HepG2 (cell line): Measurements from ENCODE around the gene KCTD6. TPM values are rescaled to one million over a fixed set of nuclear protein-coding genes. Genes with fewer than 3 reads are reported as not detected.

Experiments used
- ATF7-NPFF ChIP-seq: sonication (generic); formaldehyde crosslinking; IDR thresholded peaks from 2 replicates; pipeline ENCODE4 v1.8.1; 2023; ENCODE audit warnings: mild to moderate bottlenecking, low read depth, missing genetic modification reagents, moderate library complexity
- BCLAF1 ChIP-seq: fragments of 450-650 bp; IDR thresholded peaks from 2 replicates; pipeline ENCODE4 v1.6.1; 2017; ENCODE audit warnings: mild to moderate bottlenecking
- ESRRA ChIP-seq: sonication (generic); formaldehyde crosslinking; IDR thresholded peaks from 2 replicates; pipeline ENCODE4 v1.5.1; 2020; ENCODE audit warnings: mild to moderate bottlenecking, low read depth, missing genetic modification reagents
- GMEB2 ChIP-seq: IDR thresholded peaks from 2 replicates; pipeline ENCODE4 v1.6.1; 2016; ENCODE audit warnings: missing biosample characterization, missing genetic modification reagents, low read depth
- KDM2A ChIP-seq: sonication (generic); formaldehyde crosslinking; IDR thresholded peaks from 2 replicates; pipeline ENCODE4 v1.4.0; 2020; ENCODE audit warnings: low read depth, missing genetic modification reagents, borderline replicate concordance
- MXD3 ChIP-seq: IDR thresholded peaks from 2 replicates; pipeline ENCODE4 v1.6.1; 2016; ENCODE audit warnings: mild to moderate bottlenecking, missing biosample characterization, missing genetic modification reagents
- MXI1 ChIP-seq: IDR thresholded peaks from 3 replicates; pipeline ENCODE4 v1.6.1; 2012; ENCODE audit warnings: low read depth, low read length, inconsistent platforms, borderline replicate concordance
- PAWR ChIP-seq: sonication (generic); formaldehyde crosslinking; IDR thresholded peaks from 2 replicates; pipeline ENCODE4 v1.4.0; 2020; ENCODE audit warnings: missing genetic modification reagents, mild to moderate bottlenecking, borderline replicate concordance
- RNF2 ChIP-seq: fragments of 450-650 bp; conservative IDR thresholded peaks from 2 replicates; pipeline ENCODE4 v1.6.1; 2016; ENCODE audit warnings: low read depth
- SALL1 ChIP-seq: sonication (generic); formaldehyde crosslinking; IDR thresholded peaks from 2 replicates; pipeline ENCODE4 v1.8.0; 2022; ENCODE audit warnings: mild to moderate bottlenecking, missing genetic modification reagents
- SALL2 ChIP-seq: sonication (generic); formaldehyde crosslinking; IDR thresholded peaks from 2 replicates; pipeline ENCODE4 v1.8.1; 2023; ENCODE audit warnings: mild to moderate bottlenecking, missing genetic modification reagents, inconsistent platforms
- SMAD9 ChIP-seq: sonication (generic); formaldehyde crosslinking; IDR thresholded peaks from 2 replicates; pipeline ENCODE4 v1.5.1; 2020; ENCODE audit warnings: mild to moderate bottlenecking, missing genetic modification reagents
- SOX5 ChIP-seq: IDR thresholded peaks from 2 replicates; pipeline ENCODE4 v1.6.1; 2016; ENCODE audit warnings: borderline replicate concordance
- SUZ12 ChIP-seq: fragments of 150-350 bp; IDR thresholded peaks from 2 replicates; pipeline ENCODE4 v1.6.1; 2014; ENCODE audit warnings: low read depth, low read length
- TP53 ChIP-seq: sonication (generic); formaldehyde crosslinking; conservative IDR thresholded peaks from 2 replicates; pipeline ENCODE4 v1.4.0; 2020; ENCODE audit warnings: missing genetic modification reagents
- ZFP91 ChIP-seq: sonication (generic); formaldehyde crosslinking; IDR thresholded peaks from 2 replicates; pipeline ENCODE4 v1.9.0; 2022; ENCODE audit warnings: missing genetic modification reagents, mild to moderate bottlenecking, borderline replicate concordance
- ZMYM3 ChIP-seq: sonication (generic); formaldehyde crosslinking; IDR thresholded peaks from 2 replicates; pipeline ENCODE4 v1.5.1; 2020; ENCODE audit warnings: mild to moderate bottlenecking, missing genetic modification reagents
- ZNF225 ChIP-seq: sonication (generic); formaldehyde crosslinking; IDR thresholded peaks from 2 replicates; pipeline ENCODE4 v1.4.0; 2020; ENCODE audit warnings: mild to moderate bottlenecking, missing genetic modification reagents
- ZNF317 ChIP-seq: sonication (generic); formaldehyde crosslinking; IDR thresholded peaks from 2 replicates; pipeline ENCODE4 v1.5.0; 2020; ENCODE audit warnings: mild to moderate bottlenecking, missing genetic modification reagents
- ZNF44 ChIP-seq: sonication (generic); formaldehyde crosslinking; IDR thresholded peaks from 2 replicates; pipeline ENCODE4 v1.5.1; 2020; ENCODE audit warnings: mild to moderate bottlenecking, missing genetic modification reagents
- ZNF589 ChIP-seq: sonication (generic); formaldehyde crosslinking; conservative IDR thresholded peaks from 2 replicates; pipeline ENCODE4 v1.8.0; 2022; ENCODE audit warnings: mild to moderate bottlenecking, moderate library complexity, missing genetic modification reagents
- ZNF678 ChIP-seq: sonication (generic); formaldehyde crosslinking; IDR thresholded peaks from 2 replicates; pipeline ENCODE4 v1.4.0; 2020; ENCODE audit warnings: mild to moderate bottlenecking, missing genetic modification reagents
- ZNF746 ChIP-seq: sonication (generic); formaldehyde crosslinking; IDR thresholded peaks from 2 replicates; pipeline ENCODE4 v1.8.0; 2022; ENCODE audit warnings: mild to moderate bottlenecking, missing genetic modification reagents
- ZNF761 ChIP-seq: sonication (generic); formaldehyde crosslinking; conservative IDR thresholded peaks from 2 replicates; pipeline ENCODE4 v1.4.0; 2020; ENCODE audit warnings: mild to moderate bottlenecking, missing genetic modification reagents
- polyA plus RNA-seq, 8 experiments: library from polyadenylated mRNA; depleted of rRNA in 3 of 8; stranded (reverse) in 7 of 8; unstranded in 1 of 8; fragments of >200 nt; fragmentation: Illumina TruSeq in 4 of 8; extraction: Trizol in 4 of 8; gene quantifications; 2 replicates each; pipeline versions ENCODE4 v1.2.1 to v1.2.3, GENCODE V29; 2011 to 2016; ENCODE audit warnings: low read depth in 4 of 8, missing spikeins in 1 of 8, mixed read lengths in 1 of 8; ENCODE audit not compliant: insufficient read depth in 1 of 8
- total RNA-seq, 5 experiments: library from RNA; depleted of rRNA; stranded (reverse); fragments of >200 nt; fragmentation: Illumina TruSeq; extraction: Trizol; gene quantifications; 2 replicates each; pipeline ENCODE4 v1.2.3, GENCODE V29; 2016; ENCODE audit warnings: low read depth in 1 of 5

The KCTD6 gene
- total and polyA plus RNA-seq, 2 of the 13 experiments (the other 11 are each of a cell fraction or from before 2014, with no cell fraction given): 13.4 to 14.2 TPM

- no peak for TF ChIP-seq BCLAF1
- TF ChIP-seq ZNF225: peak; percentile 52; the same call in 1 of the 2 replicates
- TF ChIP-seq PAWR (CRISPR knock-in tag): no peak
- TF ChIP-seq ZMYM3 (CRISPR knock-in tag): peak; percentile 30; the same call in 1 of the 2 replicates
- TF ChIP-seq ZNF746: no peak; the same call in none of the 2 replicates
- TF ChIP-seq MXD3 (CRISPR knock-in tag): peak; percentile 87; the same call in 1 of the 2 replicates
- peak; percentile 57; the same call in 1 of the 2 replicates for TF ChIP-seq RNF2
- TF ChIP-seq ZFP91 (CRISPR knock-in tag): peak; percentile 69
- peak; percentile 73; the same call in 1 of the 2 replicates for TF ChIP-seq ZNF761 (CRISPR knock-in tag)
- TF ChIP-seq ZNF678 (CRISPR knock-in tag): no peak
- TF ChIP-seq ZNF317 (CRISPR knock-in tag): 0 out of 2 replicates have a peak, but pooled peaks have one; percentile 27
- peak; percentile 30; the same call in 1 of the 2 replicates for TF ChIP-seq KDM2A (CRISPR knock-in tag)
- peak; percentile 90 for TF ChIP-seq ATF7-NPFF (CRISPR knock-in tag)
- TF ChIP-seq ESRRA (CRISPR knock-in tag): no peak
- TF ChIP-seq SALL2 (CRISPR knock-in tag): no peak
- no peak for TF ChIP-seq SMAD9
- no peak for TF ChIP-seq SUZ12
- TF ChIP-seq ZNF44: no peak
- no peak for TF ChIP-seq MXI1
- no peak for TF ChIP-seq TP53 (CRISPR knock-in tag)
- peak; percentile 67 for TF ChIP-seq SOX5 (CRISPR knock-in tag)
- TF ChIP-seq SALL1: peak; percentile 90
- TF ChIP-seq ZNF589 (CRISPR knock-in tag): no peak
- no peak for TF ChIP-seq GMEB2
These were observed 28.8 kb downstream of the KCTD6 start (continued) for GRCh38 chr3:58520403-58521335.
